Psoas muscle (tissue), 8 donors: Measurements from ENCODE around the gene SLC35E1. TPM values are rescaled to one million over a fixed set of nuclear protein-coding genes. Genes with fewer than 3 reads are reported as not detected.

Experiments
- ATAC-seq, 4 donors: fragments of 200-7000 bp; cut with Tn5 transposase; one replicate each; pipeline ENCODE4 v1.9.1; 2020; ENCODE audit warnings: moderate library complexity in 3 of 4, mild to moderate bottlenecking in 2 of 4
- DNase-seq, 2 donors: peaks; one replicate each; pipeline ENCODE4 v3.0.0-alpha.2; 2020
- H3K27ac ChIP-seq: fragments of 200-600 bp; one replicate; pipeline ENCODE4 v1.8.0; 2022
- H3K27me3 ChIP-seq, 3 donors: fragments of 200-600 bp in 1 of 3; one replicate each; pipeline versions ENCODE4 v1.6.1 to v1.8.0; 2013 to 2022; ENCODE audit warnings: low read length in 2 of 3, mild to moderate bottlenecking in 2 of 3, moderate library complexity in 1 of 3; ENCODE audit not compliant: insufficient read depth in 3 of 3
- H3K36me3 ChIP-seq, 2 donors: fragments of 200-600 bp in 1 of 2; one replicate each; pipeline versions ENCODE4 v1.6.1 to v1.8.0; 2013 to 2022; ENCODE audit warnings: low read depth in 1 of 2, mild to moderate bottlenecking in 1 of 2, moderate library complexity in 1 of 2; ENCODE audit not compliant: insufficient read depth in 1 of 2
- H3K4me1 ChIP-seq: fragments of 200-600 bp; one replicate; pipeline ENCODE4 v1.8.0; 2022
- H3K4me3 ChIP-seq: fragments of 200-600 bp; one replicate; pipeline ENCODE4 v1.8.0; 2022; ENCODE audit warnings: mild to moderate bottlenecking
- H3K9me3 ChIP-seq: fragments of 200-600 bp; one replicate; pipeline ENCODE4 v1.8.0; 2022
- CTCF ChIP-seq: fragments of 200-600 bp; IDR thresholded peaks from one replicate; pipeline ENCODE4 v1.8.0; 2022; ENCODE audit warnings: antibody characterized with exemption
- WGBS, 3 donors: extraction: QIAGEN DNeasy Blood & Tissue Kit; methylation state at CpG; one replicate each; pipeline versions ENCODE4 v1.1.6 to v1.1.7; 2013; 5-methylcytosine and 5-hydroxymethylcytosine counted together
- intact Hi-C, 2 donors: fragments of 100-400 bp; cut with DNase I; formaldehyde crosslinking; loops; one replicate each; pipeline versions ENCODE4 v1.11.0 to v1.14.2; 2022
- polyA plus RNA-seq, 3 donors: library from polyadenylated mRNA; stranded (reverse); fragments of 200-250 nt; gene quantifications; one replicate each; pipeline ENCODE4 v1.2.3, GENCODE V29; 2013
- total RNA-seq, 4 donors: library from RNA; stranded (reverse); fragmentation: NEBNext Ultra II Directional in 2 of 4; extraction: Animal tissue kit (Norgen Biotek cat#: 25700) in 2 of 4; gene quantifications; one replicate each; pipeline versions ENCODE4 v1.2.1 to v1.2.4, GENCODE V29; 2021 to 2023
- donor health status: healthy with polysubstance abuse.
- donor health status: DM: no; HTN: no; CAD: no; lungs with moderate emphysema.
- donor health status: Bipolar disorder and iron deficiency.
- donor health status: healthy.
- donor health status: DM: yes; HTN: yes; CAD: no.
- donor health status: DM: no; HTN: no; CAD: no.
- donor health status: DM: no; HTN: no; CAD: no.
- donor health status: DM: yes; HTN: yes; CAD: no.

SLC35E1 gene
- total and polyA plus RNA-seq, 7 donors = 17.1 to 42.1 (median 27.4) TPM

GRCh38 chr19:16590876-16591802 lies 18.9 kb upstream of the SLC35E1 start:
- Histone ChIP-seq H3K36me3 (no peaks in the 10 kb centered on the region), H3K27me3 (no peaks in the 10 kb centered on the region), H3K27ac (no peak overlapping the region), H3K9me3 (no peaks in the 10 kb centered on the region), H3K4me1 (peaks cover 84% of the 10 kb centered on the region), H3K4me3 (no peak overlapping the region)
- intact Hi-C loops = no loop called here
- DNase-seq (no peak), ATAC-seq (no peak)
- 81 to 83% (median 82%) methylated on average over 9 of the region's 9 CpGs for WGBS, 3 donors
- TF ChIP-seq CTCF = no peak

- intact Hi-C loops = loop anchor here (5.0 kb wide), 2 partner anchors 32 to 37 kb away; partner anchors contain the start of gene MED26 (in 1 of the 2)
- Histone ChIP-seq H3K27ac (no peak overlapping the region), H3K4me3 (no peak overlapping the region), H3K36me3 (no peaks in the 10 kb centered on the region), H3K4me1 (peaks cover 85% of the 10 kb centered on the region), H3K9me3 (no peaks in the 10 kb centered on the region), H3K27me3 (no peaks in the 10 kb centered on the region)
- TF ChIP-seq CTCF = no peak
- ATAC-seq = no peak
- DNase-seq = no peak
- 58 to 70% (median 63%) methylated on average over 3 of the region's 3 CpGs for WGBS, 3 donors
These were observed 17.7 kb upstream of the SLC35E1 start for GRCh38 chr19:16589917-16590316.

- ATAC-seq = no peak
- Histone ChIP-seq H3K9me3 (no peaks in the 10 kb centered on the region), H3K27me3 (no peaks in the 10 kb centered on the region), H3K27ac (peak overlapping the region; percentile 43), H3K4me1 (peaks cover 85% of the 10 kb centered on the region), H3K36me3 (no peaks in the 10 kb centered on the region), H3K4me3 (no peak overlapping the region)
- intact Hi-C loops = loop anchor here (5.0 kb wide), 2 partner anchors 33 to 38 kb away; partner anchors contain the start of gene MED26 (in 1 of the 2)
- TF ChIP-seq CTCF = no peak
- 61 to 71% (median 62%) methylated on average over 11 of the region's 11 CpGs for WGBS, 3 donors
- peak in 1 of 2 donors; percentile 39 for DNase-seq
These were observed 16.8 kb upstream of the SLC35E1 start for GRCh38 chr19:16588824-16589577.

GRCh38 chr19:16587833-16588823 lies 15.9 kb upstream of the SLC35E1 start:
- no peak for TF ChIP-seq CTCF
- intact Hi-C loops = loop anchor here (5.0 kb wide), 2 partner anchors 34 to 39 kb away; partner anchors contain the start of gene MED26 (in 1 of the 2)
- peaks cover 85% of the 10 kb centered on the region for H3K4me1 ChIP-seq
- peak overlapping the region; percentile 43 for H3K27ac ChIP-seq
- peak in 1 of 2 donors; percentile 69 for DNase-seq
- ATAC-seq = peak; percentile 34 to 48 (median 37)
- H3K9me3 ChIP-seq = no peaks in the 10 kb centered on the region
- peak overlapping the region; percentile 36 for H3K4me3 ChIP-seq
- no peaks in the 10 kb centered on the region for H3K36me3 ChIP-seq
- no peaks in the 10 kb centered on the region for H3K27me3 ChIP-seq
- 10 to 15% (median 11%) methylated on average over 26 of the region's 26 CpGs for WGBS, 3 donors
